Measurements from ENCODE around the gene POU5F2. TPM values are rescaled to one million over a fixed set of nuclear protein-coding genes. Genes with fewer than 3 reads are reported as not detected.

The POU5F2 gene
- total RNA-seq, 1 donor from 2014 or later = 1.8 TPM

- H3K4me1 ChIP-seq = no peaks in the 10 kb centered on the region
- H3K27me3 ChIP-seq (ENCODE audit: low read depth) = no peaks in the 10 kb centered on the region
- no peak overlapping the region for H3K27ac ChIP-seq
- no peak overlapping the region for H3K4me3 ChIP-seq
- H3K36me3 ChIP-seq = no peaks in the 10 kb centered on the region
- peaks cover 4% of the 10 kb centered on the region for H3K9me3 ChIP-seq
- DNase-seq (peak; percentile 50), ATAC-seq (peak; percentile 65 to 71)
- no peak for TF ChIP-seq CTCF (IDR thresholded peaks at IDR 0.05)
- intact Hi-C loops (cut with DNase I) = no loop called here
Measured at GRCh38 chr5:93717162-93717561, 24.2 kb downstream of the POU5F2 start.

GRCh38 chr5:93716453-93716852 is 24.9 kb downstream of the POU5F2 start:
- no peaks in the 10 kb centered on the region for H3K4me1 ChIP-seq
- no peak overlapping the region for H3K27ac ChIP-seq
- TF ChIP-seq CTCF (IDR thresholded peaks at IDR 0.05) = no peak
- no peaks in the 10 kb centered on the region for H3K27me3 ChIP-seq (ENCODE audit: low read depth)
- H3K9me3 ChIP-seq = peaks cover 4% of the 10 kb centered on the region
- ATAC-seq = no peak
- DNase-seq = no peak
- intact Hi-C loops (cut with DNase I) = no loop called here
- H3K36me3 ChIP-seq = no peaks in the 10 kb centered on the region
- no peak overlapping the region for H3K4me3 ChIP-seq

- intact Hi-C loops (cut with DNase I) = no loop called here
- Histone ChIP-seq H3K36me3 (no peaks in the 10 kb centered on the region), H3K27me3 (ENCODE audit: low read depth) (no peaks in the 10 kb centered on the region), H3K4me1 (no peaks in the 10 kb centered on the region), H3K27ac (no peak overlapping the region), H3K9me3 (peaks cover 4% of the 10 kb centered on the region), H3K4me3 (no peak overlapping the region)
- DNase-seq = no peak
- no peak for ATAC-seq
- TF ChIP-seq CTCF (IDR thresholded peaks at IDR 0.05) = no peak
Measured at GRCh38 chr5:93715761-93716160, 25.6 kb downstream of the POU5F2 start.

- Histone ChIP-seq H3K4me3 (no peak overlapping the region), H3K4me1 (no peaks in the 10 kb centered on the region), H3K27me3 (ENCODE audit: low read depth) (no peaks in the 10 kb centered on the region), H3K9me3 (peaks cover 4% of the 10 kb centered on the region), H3K36me3 (no peaks in the 10 kb centered on the region), H3K27ac (no peak overlapping the region)
- DNase-seq (no peak), ATAC-seq (no peak)
- intact Hi-C loops (cut with DNase I) = no loop called here
- no peak for TF ChIP-seq CTCF (IDR thresholded peaks at IDR 0.05)
Measured at GRCh38 chr5:93715327-93715726, 26.1 kb downstream of the POU5F2 start.

GRCh38 chr5:93708442-93708841 is 33.0 kb downstream of the POU5F2 start:
- Histone ChIP-seq H3K36me3 (no peaks in the 10 kb centered on the region), H3K27me3 (ENCODE audit: low read depth) (no peaks in the 10 kb centered on the region), H3K27ac (no peak overlapping the region), H3K4me1 (no peaks in the 10 kb centered on the region), H3K4me3 (no peak overlapping the region), H3K9me3 (peaks cover 4% of the 10 kb centered on the region)
- TF ChIP-seq CTCF (IDR thresholded peaks at IDR 0.05) = no peak
- DNase-seq (no peak), ATAC-seq (no peak)
- intact Hi-C loops (cut with DNase I) = no loop called here

GRCh38 chr5:93705896-93706295 is 35.5 kb downstream of the POU5F2 start:
- Histone ChIP-seq H3K27me3 (ENCODE audit: low read depth) (no peaks in the 10 kb centered on the region), H3K27ac (no peak overlapping the region), H3K36me3 (no peaks in the 10 kb centered on the region), H3K4me1 (no peaks in the 10 kb centered on the region), H3K9me3 (no peaks in the 10 kb centered on the region), H3K4me3 (no peak overlapping the region)
- TF ChIP-seq CTCF (IDR thresholded peaks at IDR 0.05) = no peak
- DNase-seq (no peak), ATAC-seq (no peak)
- intact Hi-C loops (cut with DNase I) = no loop called here
